ENCODE measurements around the gene DLG2. TPM values are rescaled to one million over a fixed set of nuclear protein-coding genes. Genes with fewer than 3 reads are reported as not detected.

DLG2 gene
- total and polyA plus RNA-seq, 2 of the 8 experiments (the other 6 are each of a cell fraction or from before 2014, with no cell fraction given), result 1.7 to 14.3 TPM

GRCh38 chr11:84541731-84542340 lies 1085.3 kb downstream of the DLG2 start (continued):
- TF ChIP-seq SRF (IDR thresholded peaks at IDR 0.05; ENCODE audit: low read depth, low read length), result no peak
- no peak for TF ChIP-seq CEBPB (IDR thresholded peaks at IDR 0.05; ENCODE audit: low read depth, low read length)
- no peak for TF ChIP-seq POLR2AphosphoS5 (IDR thresholded peaks at IDR 0.05; ENCODE audit: low read depth, low read length)
- no peak for TF ChIP-seq EGR1 (IDR thresholded peaks at IDR 0.05; ENCODE audit: borderline replicate concordance, low read depth, low read length)
- no peak for TF ChIP-seq POU5F1 (IDR thresholded peaks at IDR 0.05; ENCODE audit: low read depth, low read length)
- no peak for TF ChIP-seq KDM5A (IDR thresholded peaks at IDR 0.05; ENCODE audit: low read length)
